HL-60 (cell line): ENCODE data around the gene KLRC4.
"Not testable (repeated sequence)": the region's sequence is repeated elsewhere in the genome, so short reads cannot be mapped to it uniquely, and the experiment has no call there.

Source experiments
- CTCF ChIP-seq: IDR thresholded peaks from one replicate; pipeline ENCODE4 v1.5.1; 2011; ENCODE audit warnings: low read length, control low read depth, inconsistent platforms; ENCODE audit not compliant: insufficient read depth
- POLR2AphosphoS5 ChIP-seq: IDR thresholded peaks from 2 replicates; pipeline ENCODE4 v1.6.1; 2012; ENCODE audit warnings: low read depth
- REST ChIP-seq: IDR thresholded peaks from 2 replicates; pipeline ENCODE4 v1.6.1; 2012; ENCODE audit warnings: low read depth; ENCODE audit not compliant: insufficient replicate concordance

- TF ChIP-seq CTCF, REST, POLR2AphosphoS5: not testable (repeated sequence)
Measured at GRCh38 chr12:10396176-10396575, 13.4 kb downstream of the KLRC4 start.
